Smooth muscle cell (in vitro differentiated cells): ENCODE measurements around the gene TXNRD2. TPM values are rescaled to one million over a fixed set of nuclear protein-coding genes. Genes with fewer than 3 reads are reported as not detected.

Experiments used
- DNase-seq: peaks from one replicate; lab custom pipeline; 2025; ENCODE audit not compliant: unreplicated experiment; lab: John Stamatoyannopoulos, UW
- H2AFZ ChIP-seq: fragments of 200-600 bp; sonication (generic); 2 replicates; pipeline ENCODE4 v1.6.0; 2016; ENCODE audit warnings: antibody characterized with exemption, low read depth, mild to moderate bottlenecking
- H3F3A ChIP-seq: fragments of 200-600 bp; sonication (generic); 2 replicates; pipeline ENCODE4 v1.6.0; 2017; ENCODE audit warnings: antibody characterized with exemption, low read depth
- H3K27ac ChIP-seq: fragments of 200-600 bp; sonication (generic); 2 replicates; pipeline ENCODE4 v1.5.1; 2016; ENCODE audit warnings: low read depth, mild to moderate bottlenecking
- H3K27me3 ChIP-seq: fragments of 200-600 bp; sonication (generic); 2 replicates; pipeline ENCODE4 v1.6.1; 2016; ENCODE audit warnings: low read depth, mild to moderate bottlenecking
- H3K36me3 ChIP-seq: fragments of 200-600 bp; sonication (generic); 2 replicates; pipeline ENCODE4 v1.5.1; 2016; ENCODE audit warnings: low read depth
- H3K4me1 ChIP-seq: fragments of 200-600 bp; sonication (generic); 2 replicates; pipeline ENCODE4 v1.5.1; 2016; ENCODE audit warnings: low read depth
- H3K4me2 ChIP-seq: fragments of 200-600 bp; sonication (generic); 2 replicates; pipeline ENCODE4 v1.6.0; 2016; ENCODE audit warnings: mild to moderate bottlenecking
- H3K4me3 ChIP-seq: fragments of 200-600 bp; sonication (generic); 2 replicates; pipeline ENCODE4 v1.5.1; 2016; ENCODE audit warnings: mild to moderate bottlenecking
- H3K79me2 ChIP-seq: fragments of 200-600 bp; sonication (generic); 2 replicates; pipeline ENCODE4 v1.6.0; 2016; ENCODE audit warnings: low read depth, mild to moderate bottlenecking
- H3K9ac ChIP-seq: fragments of 200-600 bp; sonication (generic); 2 replicates; pipeline ENCODE4 v1.6.0; 2016; ENCODE audit warnings: low read depth
- H3K9me3 ChIP-seq: fragments of 200-600 bp; sonication (generic); replicated peaks from 2 replicates; pipeline ENCODE4 v1.5.1; 2016; ENCODE audit warnings: low read depth
- H4K20me1 ChIP-seq: fragments of 200-600 bp; sonication (generic); 2 replicates; pipeline ENCODE4 v1.6.0; 2016; ENCODE audit warnings: low read depth
- WGBS: methylation state at CpG from one replicate; pipeline ENCODE4 v1.1.7; 2016; ENCODE audit warnings: low lambda C conversion rate; 5-methylcytosine and 5-hydroxymethylcytosine counted together
- polyA plus RNA-seq: library from polyadenylated mRNA; unstranded; fragments of >200 nt; fragmentation: Nextera tagmentation; extraction: Ambion mirVana; gene quantifications from 2 replicates; pipeline ENCODE4 v1.2.1, GENCODE V29; 2016
- total RNA-seq: library from RNA; depleted of rRNA; stranded (reverse); fragments of >200 nt; gene quantifications from 2 replicates; pipeline ENCODE4 v1.2.3, GENCODE V29; 2014
- TF ChIP-seq, protein P1 (sequence below): fragments of 200-600 bp; sonication (generic); IDR thresholded peaks from 2 replicates; pipeline ENCODE4 v1.5.1; 2017; ENCODE audit warnings: borderline replicate concordance, mild to moderate bottlenecking, antibody characterized with exemption; ENCODE audit not compliant: insufficient read depth, poor library complexity, severe bottlenecking

TXNRD2 gene
- total and polyA plus RNA-seq, 2 experiments from 2014 or later: 3.2 TPM; not detected in 1

DNA sequence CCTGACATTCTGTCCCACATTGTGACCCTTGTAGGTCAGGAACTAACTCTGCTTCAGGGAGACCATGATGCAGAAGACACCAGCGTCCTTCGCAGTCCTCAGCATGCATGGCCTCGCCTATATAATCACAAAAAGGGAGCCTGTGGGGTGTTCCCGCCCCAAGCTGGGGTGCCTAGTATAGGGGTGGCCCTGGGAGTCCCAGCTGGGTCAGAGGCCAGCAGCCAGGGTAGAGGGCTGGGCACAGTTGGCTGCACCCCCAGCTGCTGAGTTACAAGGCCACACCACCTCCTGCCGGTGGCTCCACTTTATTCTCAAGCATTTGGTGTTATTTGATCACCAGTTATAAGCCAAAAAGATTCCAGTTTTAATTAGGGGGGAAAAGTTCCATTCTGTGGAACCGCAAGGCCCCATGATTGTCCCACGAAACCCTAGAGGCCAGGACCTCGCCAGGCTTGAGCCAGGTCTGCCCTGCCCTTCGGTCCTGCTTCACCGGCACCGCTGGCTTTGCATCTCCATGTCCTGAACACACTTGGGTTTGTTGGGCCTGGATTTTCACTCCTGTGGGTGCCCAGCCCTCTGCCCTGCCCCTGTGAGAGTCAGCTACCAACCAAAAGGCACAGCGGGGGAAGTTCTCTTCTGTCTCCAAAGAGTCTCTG lies 72.0 kb downstream of the TXNRD2 start:
- H3F3A ChIP-seq: no peaks in the 10 kb centered on the region
- no peak overlapping the region for H3K9ac ChIP-seq
- no peak overlapping the region for H3K4me2 ChIP-seq
- no peak for DNase-seq
- no peaks in the 10 kb centered on the region for H3K36me3 ChIP-seq
- H3K27me3 ChIP-seq: no peaks in the 10 kb centered on the region
- H3K4me3 ChIP-seq: no peak overlapping the region
- WGBS: 95% methylated on average over 12 of the region's 12 CpGs
- TF ChIP-seq, protein P1, sequence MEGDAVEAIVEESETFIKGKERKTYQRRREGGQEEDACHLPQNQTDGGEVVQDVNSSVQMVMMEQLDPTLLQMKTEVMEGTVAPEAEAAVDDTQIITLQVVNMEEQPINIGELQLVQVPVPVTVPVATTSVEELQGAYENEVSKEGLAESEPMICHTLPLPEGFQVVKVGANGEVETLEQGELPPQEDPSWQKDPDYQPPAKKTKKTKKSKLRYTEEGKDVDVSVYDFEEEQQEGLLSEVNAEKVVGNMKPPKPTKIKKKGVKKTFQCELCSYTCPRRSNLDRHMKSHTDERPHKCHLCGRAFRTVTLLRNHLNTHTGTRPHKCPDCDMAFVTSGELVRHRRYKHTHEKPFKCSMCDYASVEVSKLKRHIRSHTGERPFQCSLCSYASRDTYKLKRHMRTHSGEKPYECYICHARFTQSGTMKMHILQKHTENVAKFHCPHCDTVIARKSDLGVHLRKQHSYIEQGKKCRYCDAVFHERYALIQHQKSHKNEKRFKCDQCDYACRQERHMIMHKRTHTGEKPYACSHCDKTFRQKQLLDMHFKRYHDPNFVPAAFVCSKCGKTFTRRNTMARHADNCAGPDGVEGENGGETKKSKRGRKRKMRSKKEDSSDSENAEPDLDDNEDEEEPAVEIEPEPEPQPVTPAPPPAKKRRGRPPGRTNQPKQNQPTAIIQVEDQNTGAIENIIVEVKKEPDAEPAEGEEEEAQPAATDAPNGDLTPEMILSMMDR: no peak
- H3K27ac ChIP-seq: no peak overlapping the region
- H3K4me1 ChIP-seq: no peaks in the 10 kb centered on the region
- H3K79me2 ChIP-seq: no peaks in the 10 kb centered on the region
- H2AFZ ChIP-seq: no peak overlapping the region
- H4K20me1 ChIP-seq: no peaks in the 10 kb centered on the region
- H3K9me3 ChIP-seq: no peaks in the 10 kb centered on the region

DNA sequence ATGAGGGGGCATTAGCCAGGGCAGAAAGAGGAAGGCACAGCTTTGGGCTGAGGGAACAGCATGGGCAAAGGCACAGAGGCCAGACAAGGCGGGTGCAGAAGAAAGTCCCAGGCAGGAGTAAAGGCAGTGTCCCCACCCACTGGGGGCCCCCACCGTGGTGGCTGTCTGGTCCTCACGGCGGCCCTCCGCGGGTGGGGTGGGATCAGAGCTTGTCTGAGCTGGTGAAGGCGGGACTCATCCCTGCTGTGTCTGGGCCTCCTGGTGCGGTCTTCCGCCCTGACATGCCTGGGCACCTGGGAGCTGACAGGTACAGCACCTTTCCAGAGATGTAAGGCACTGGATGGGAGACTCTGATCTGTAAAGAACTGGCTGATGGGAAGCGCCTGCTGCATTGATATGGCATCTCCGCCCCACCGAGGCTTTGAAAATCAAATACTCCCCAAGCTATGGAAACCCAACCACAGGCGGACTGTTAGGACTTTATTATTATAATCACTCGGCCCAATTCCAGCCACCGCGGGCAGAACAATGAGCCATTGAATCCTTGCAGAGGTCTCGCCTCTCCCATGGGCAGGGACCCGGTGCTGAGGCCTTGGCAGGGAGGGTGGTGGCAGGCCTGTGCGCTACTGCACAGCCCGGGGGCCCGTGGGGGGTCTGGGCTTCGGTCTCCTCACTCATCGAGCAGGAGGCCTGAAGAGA lies 72.7 kb downstream of the TXNRD2 start:
- Histone ChIP-seq H3K9me3 (no peaks in the 10 kb centered on the region), H3F3A (no peaks in the 10 kb centered on the region), H3K27me3 (no peaks in the 10 kb centered on the region), H3K27ac (no peak overlapping the region), H3K4me2 (no peak overlapping the region), H3K79me2 (no peaks in the 10 kb centered on the region), H2AFZ (no peak overlapping the region), H3K36me3 (no peaks in the 10 kb centered on the region), H3K4me1 (no peaks in the 10 kb centered on the region), H3K4me3 (no peak overlapping the region), H3K9ac (no peak overlapping the region), H4K20me1 (no peaks in the 10 kb centered on the region)
- no peak for DNase-seq
- TF ChIP-seq, protein P1: no peak
- WGBS: 86% methylated on average over 23 of the region's 23 CpGs

GRCh38 chr22:19868333-19868732 lies 73.3 kb downstream of the TXNRD2 start:
- no peak overlapping the region for H3K4me2 ChIP-seq
- no peak overlapping the region for H3K27ac ChIP-seq
- no peaks in the 10 kb centered on the region for H3K79me2 ChIP-seq
- no peaks in the 10 kb centered on the region for H3K4me1 ChIP-seq
- no peaks in the 10 kb centered on the region for H3K36me3 ChIP-seq
- H3K9ac ChIP-seq: no peak overlapping the region
- no peaks in the 10 kb centered on the region for H3K9me3 ChIP-seq
- no peaks in the 10 kb centered on the region for H4K20me1 ChIP-seq
- no peak overlapping the region for H2AFZ ChIP-seq
- no peaks in the 10 kb centered on the region for H3F3A ChIP-seq
- no peak overlapping the region for H3K4me3 ChIP-seq
- H3K27me3 ChIP-seq: no peaks in the 10 kb centered on the region
- TF ChIP-seq, protein P1: no peak
- WGBS: 95% methylated on average over 3 of the region's 3 CpGs
- DNase-seq: no peak

DNA sequence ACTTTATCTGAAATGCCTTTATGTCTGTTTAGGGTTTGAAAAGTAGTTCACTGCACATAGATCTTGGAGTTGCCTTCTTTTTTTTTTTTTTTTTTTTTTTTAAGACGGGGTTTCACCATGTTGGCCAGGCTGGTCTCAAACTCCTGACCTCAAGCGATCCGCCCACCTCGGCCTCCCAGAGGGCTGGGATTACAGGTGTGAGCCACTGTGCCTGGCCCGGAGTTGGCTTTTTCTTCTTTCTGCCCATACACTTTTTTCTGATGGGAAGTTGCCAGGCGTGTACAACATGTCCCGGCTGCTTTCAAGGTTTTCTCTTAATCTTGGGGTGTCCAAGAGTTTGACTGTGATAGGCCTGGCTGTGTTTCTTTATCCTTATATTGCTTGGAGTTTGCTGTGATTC lies 74.0 kb downstream of the TXNRD2 start:
- Histone ChIP-seq H3K9ac (no peak overlapping the region), H2AFZ (no peak overlapping the region), H3K4me2 (no peak overlapping the region), H3K79me2 (no peaks in the 10 kb centered on the region), H3K4me3 (no peak overlapping the region), H3F3A (no peaks in the 10 kb centered on the region), H3K9me3 (no peaks in the 10 kb centered on the region), H3K27me3 (no peaks in the 10 kb centered on the region), H3K27ac (no peak overlapping the region), H3K4me1 (no peaks in the 10 kb centered on the region), H3K36me3 (no peaks in the 10 kb centered on the region), H4K20me1 (no peaks in the 10 kb centered on the region)
- no peak for DNase-seq
- 94% methylated on average over 7 of the region's 7 CpGs for WGBS
- TF ChIP-seq, protein P1: no peak
